ENCODE measurements around the gene PLA2G7.
"Not testable (repeated sequence)": the region's sequence is repeated elsewhere in the genome, so short reads cannot be mapped to it uniquely, and the experiment has no call there.

PLA2G7 gene

DNA sequence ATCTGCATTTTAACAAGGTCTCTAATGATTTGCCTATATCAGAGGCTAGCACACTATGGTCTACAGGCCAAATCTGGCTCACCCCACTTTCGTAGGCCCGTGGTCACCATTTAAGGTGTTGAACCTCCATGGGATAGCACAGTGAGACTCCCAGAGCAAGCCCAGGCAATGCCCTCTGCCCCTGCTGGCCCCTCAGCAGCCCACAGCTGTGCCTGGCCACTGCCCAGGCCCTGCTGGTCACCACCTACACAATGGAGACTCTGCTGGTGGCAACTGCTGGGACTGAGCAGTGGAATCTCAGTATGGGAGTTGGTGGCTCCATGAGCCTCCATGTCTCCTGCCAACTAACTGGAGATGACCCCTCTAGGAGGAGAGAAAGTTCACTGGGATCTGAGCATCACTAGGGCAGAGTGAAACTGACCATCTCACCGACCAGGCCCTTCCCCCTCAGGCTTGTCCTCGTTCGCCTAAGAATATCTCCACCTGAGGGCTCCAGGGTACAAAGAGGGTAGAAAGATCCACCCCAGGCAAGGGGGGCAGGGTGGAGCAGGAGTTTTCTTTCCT, 13.8 kb upstream of the PLA2G7 start:
- no peak for DNase-seq (ENCODE audit: low read depth in 2 of 2)

- no peak for DNase-seq (ENCODE audit: low read depth in 2 of 2)
Observed at GRCh38 chr6:46746696-46747095, 11.5 kb upstream of the PLA2G7 start, which contains the start of gene ANKRD66. ANKRD66 (plus strand) TSS chr6:46746933; CDS start chr6:46751949, 5,016 bp downstream.

GRCh38 chr6:46745973-46746372, 10.8 kb upstream of the PLA2G7 start:
- no peak for DNase-seq (ENCODE audit: low read depth in 2 of 2)

GRCh38 chr6:46744159-46744725, 9.1 kb upstream of the PLA2G7 start:
- DNase-seq (ENCODE audit: low read depth in 2 of 2) = not testable (repeated sequence)

- DNase-seq (ENCODE audit: low read depth in 2 of 2) = no peak
Observed at GRCh38 chr6:46743425-46744158, 8.4 kb upstream of the PLA2G7 start.

- DNase-seq (ENCODE audit: low read depth in 2 of 2) = no peak
Observed at GRCh38 chr6:46741910-46742309, 6.7 kb upstream of the PLA2G7 start.

- no peak for DNase-seq (ENCODE audit: low read depth in 2 of 2)
Observed at GRCh38 chr6:46741482-46741881, 6.3 kb upstream of the PLA2G7 start.

DNA sequence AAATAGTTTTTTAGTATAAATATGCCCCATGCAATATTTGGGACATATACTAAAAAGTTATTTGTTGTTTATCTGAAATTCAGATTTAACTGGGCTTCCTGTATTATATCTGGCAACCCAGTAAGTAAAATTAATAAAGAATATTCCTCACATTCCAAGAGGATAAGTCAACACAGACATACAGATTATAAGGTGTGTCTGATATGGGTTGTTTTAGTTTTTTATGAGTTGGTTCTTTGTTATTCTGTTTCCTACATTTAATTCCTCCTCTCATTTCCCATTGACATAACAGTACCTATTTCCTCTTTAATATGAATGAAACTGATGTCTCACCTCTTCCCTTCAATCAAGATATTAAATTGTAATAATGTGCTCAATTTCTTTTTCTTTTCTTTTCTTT, 1.7 kb upstream of the PLA2G7 start:
- DNase-seq (ENCODE audit: low read depth in 2 of 2) = no peak

DNA sequence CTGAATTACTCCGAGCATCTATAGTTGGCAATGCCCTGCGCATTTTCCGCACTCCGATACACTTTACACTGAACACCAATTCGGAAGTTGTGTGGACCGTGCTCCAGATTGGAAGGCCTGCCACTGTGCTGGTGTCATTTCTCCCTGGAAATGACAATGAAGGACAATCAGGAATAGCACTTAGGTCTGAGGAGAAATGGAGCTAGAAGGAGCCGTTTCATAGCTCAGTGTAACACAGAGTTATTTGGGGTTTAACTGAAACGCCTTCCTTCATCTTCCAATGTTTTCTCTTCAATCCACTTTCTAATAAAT, 501 bp upstream of the PLA2G7 start:
- no peak for DNase-seq (ENCODE audit: low read depth in 2 of 2)

GRCh38 chr6:46733341-46733801, 1.8 kb downstream of the PLA2G7 start:
- no peak for DNase-seq (ENCODE audit: low read depth in 2 of 2)

DNA sequence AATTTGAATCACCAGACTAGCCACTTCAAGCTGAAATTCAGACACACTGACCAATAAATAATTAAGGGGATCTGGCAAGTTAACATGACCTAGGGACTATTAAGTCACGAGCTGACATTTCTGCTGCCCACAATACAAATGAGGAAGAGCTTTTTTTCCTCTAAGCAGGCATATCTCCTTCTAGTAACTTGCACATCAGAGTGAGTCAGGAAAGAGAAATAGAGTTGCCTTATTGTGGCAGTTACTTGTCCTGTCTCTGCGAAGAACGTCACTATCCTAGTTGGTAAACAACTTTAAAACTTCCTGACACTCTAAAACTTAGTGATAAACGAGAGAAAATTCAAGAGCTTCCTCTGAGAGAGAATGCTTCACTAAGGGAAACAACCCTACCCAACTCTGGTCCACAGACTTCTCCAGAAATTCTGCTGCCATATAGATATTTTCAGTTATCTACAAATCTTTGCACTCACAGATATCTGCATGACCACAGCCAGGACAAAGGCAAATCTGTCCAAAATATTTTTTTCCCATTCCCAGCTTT, 4.2 kb downstream of the PLA2G7 start:
- DNase-seq (ENCODE audit: low read depth in 2 of 2) = no peak

- no peak for DNase-seq (ENCODE audit: low read depth in 2 of 2)
Observed at GRCh38 chr6:46729787-46730326, 5.3 kb downstream of the PLA2G7 start.

DNA sequence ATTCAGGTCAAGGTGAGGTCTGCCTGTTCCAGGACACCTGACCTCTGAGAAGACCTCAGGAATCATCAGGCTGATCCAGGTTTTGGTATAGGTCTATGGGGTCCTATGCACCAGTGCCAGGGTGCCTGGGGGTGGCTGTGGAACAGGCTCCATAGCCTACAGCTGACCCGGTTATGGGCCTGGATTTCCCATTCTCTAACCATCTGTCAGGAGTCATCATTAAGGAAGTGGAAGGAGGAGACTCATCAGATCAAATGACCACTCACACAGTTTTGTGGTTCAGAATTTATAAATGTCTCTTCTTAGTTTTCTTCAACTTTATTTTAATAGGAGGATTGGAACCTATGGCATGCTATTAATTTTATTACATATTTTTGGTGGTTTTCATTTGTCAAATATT, 14.8 kb downstream of the PLA2G7 start:
- no peak for DNase-seq (ENCODE audit: low read depth in 2 of 2)

GRCh38 chr6:46719099-46719498, 16.1 kb downstream of the PLA2G7 start:
- DNase-seq (ENCODE audit: low read depth in 2 of 2) = no peak

DNA sequence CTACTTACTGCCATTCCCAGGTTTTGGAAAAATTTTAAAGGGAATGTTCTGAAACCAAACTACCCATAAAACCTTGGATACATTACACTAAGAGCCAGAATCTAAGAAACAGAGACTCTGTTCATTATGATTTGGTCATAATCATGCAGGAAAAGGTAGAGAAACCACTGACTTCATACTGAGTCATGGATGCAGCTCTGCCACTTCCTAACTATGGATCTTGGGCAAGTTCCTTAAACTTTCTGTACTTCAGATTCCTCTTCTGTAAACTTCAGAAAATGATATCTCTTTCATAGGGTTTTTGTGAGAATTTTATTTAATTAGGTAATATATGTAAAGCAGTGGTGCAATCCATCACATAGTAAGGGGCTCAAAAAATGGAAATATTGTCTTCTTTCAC, 20.0 kb downstream of the PLA2G7 start:
- DNase-seq (ENCODE audit: low read depth in 2 of 2) = no peak

- DNase-seq (ENCODE audit: low read depth in 2 of 2) = no peak
Observed at GRCh38 chr6:46711491-46711890, 23.7 kb downstream of the PLA2G7 start.

GRCh38 chr6:46706464-46706863, 28.7 kb downstream of the PLA2G7 start:
- DNase-seq (ENCODE audit: low read depth in 2 of 2) = no peak

DNA sequence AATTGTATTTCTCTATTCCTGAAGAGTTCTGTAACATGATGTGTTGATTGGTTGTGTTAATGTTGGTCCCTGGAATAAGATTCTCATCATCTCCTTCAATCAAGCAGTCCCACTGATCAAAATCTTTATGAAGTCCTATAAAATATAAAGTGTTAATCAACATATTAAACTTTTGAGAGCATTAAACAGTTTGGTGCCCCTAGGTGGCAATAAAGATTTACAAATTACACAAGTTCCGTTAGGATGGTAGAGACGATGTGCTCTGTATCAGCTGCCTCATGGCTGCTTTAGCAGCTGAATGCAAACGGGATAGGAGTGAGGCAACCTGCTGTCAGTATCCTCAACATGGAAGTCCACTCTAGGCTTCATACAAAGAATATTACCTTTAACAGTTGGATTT, 30.6 kb downstream of the PLA2G7 start:
- DNase-seq (ENCODE audit: low read depth in 2 of 2) = no peak

DNA sequence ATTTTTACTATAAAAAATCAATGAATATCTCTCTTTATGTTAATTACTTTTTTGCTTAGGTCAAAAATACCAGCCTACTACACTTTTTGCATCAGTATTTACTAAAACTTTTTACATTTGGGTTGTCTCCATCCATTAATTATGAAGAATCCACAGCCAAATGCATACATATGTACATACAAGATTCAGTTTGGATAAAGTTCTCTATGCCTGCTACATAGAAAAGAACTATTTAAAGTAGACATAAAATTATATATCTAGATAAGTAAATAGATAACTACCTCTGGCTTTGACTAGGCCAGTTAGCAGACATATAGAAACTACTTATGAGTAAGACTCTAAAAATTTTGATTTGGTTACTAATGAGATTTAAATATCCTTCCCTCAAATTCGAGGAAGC, 35.2 kb downstream of the PLA2G7 start:
- DNase-seq (ENCODE audit: low read depth in 2 of 2) = no peak

DNA sequence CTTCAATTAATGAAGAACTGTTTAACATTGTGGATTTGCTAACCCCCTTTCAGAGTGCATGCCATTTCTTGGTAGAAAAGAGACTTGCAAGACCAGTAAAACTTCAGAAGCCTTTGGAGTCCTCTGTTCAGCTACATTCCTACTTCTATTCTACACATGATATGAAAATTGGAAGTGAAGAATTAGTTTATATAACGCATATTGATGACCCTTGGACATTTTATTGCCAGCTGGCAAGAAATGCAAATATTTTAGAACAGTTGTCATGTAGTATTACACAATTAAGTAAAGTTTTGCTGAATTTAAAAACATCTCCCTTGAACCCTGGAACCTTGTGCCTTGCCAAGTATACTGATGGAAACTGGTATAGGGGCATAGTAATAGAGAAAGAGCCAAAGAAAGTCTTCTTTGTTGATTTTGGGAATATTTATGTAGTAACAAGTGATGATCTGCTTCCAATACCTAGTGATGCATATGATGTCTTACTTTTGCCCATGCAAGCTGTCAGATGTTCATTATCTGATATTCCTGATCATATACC, 44.2 kb downstream of the PLA2G7 start:
- DNase-seq (ENCODE audit: low read depth in 2 of 2) = no peak

GRCh38 chr6:46690141-46690755, 44.9 kb downstream of the PLA2G7 start:
- DNase-seq (ENCODE audit: low read depth in 2 of 2) = no peak

DNA sequence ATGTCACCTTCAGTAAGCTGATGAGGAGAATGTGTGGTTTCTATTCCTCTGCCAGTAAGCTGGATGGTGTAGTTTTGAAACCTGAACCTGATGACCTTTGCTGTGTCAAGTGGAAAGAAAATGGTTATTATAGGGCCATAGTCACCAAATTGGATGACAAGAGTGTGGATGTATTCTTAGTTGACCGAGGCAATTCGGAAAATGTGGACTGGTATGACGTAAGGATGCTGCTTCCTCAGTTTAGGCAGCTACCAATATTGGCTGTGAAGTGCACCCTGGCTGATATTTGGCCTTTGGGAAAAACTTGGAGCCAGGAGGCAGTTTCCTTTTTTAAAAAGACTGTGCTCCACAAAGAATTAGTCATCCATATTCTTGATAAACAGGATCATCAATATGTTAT, 45.5 kb downstream of the PLA2G7 start:
- no peak for DNase-seq (ENCODE audit: low read depth in 2 of 2)

All from activated CD4-positive, alpha-beta T cell treated with anti-CD3 and anti-CD28 coated beads for 24 hours (primary cell).